Suprapubic skin (tissue), 3 donors: ENCODE data around the gene GSK3B.

Source experiments
- POLR2AphosphoS5 ChIP-seq, 3 donors: sonication (generic); formaldehyde crosslinking; IDR thresholded peaks; one replicate each; pipeline ENCODE4 v1.6.1; 2017; ENCODE audit warnings: antibody characterized with exemption in 3 of 3
- TF ChIP-seq, protein P1 (sequence below), 2 donors: fragments of 200-600 bp in 1 of 2; fragments of 450-650 bp in 1 of 2; sonication (generic) in 1 of 2; IDR thresholded peaks; one replicate each; pipeline ENCODE4 v1.5.1; 2016 to 2019; ENCODE audit warnings: antibody characterized with exemption in 2 of 2, mild to moderate bottlenecking in 1 of 2, moderate library complexity in 1 of 2

DNA sequence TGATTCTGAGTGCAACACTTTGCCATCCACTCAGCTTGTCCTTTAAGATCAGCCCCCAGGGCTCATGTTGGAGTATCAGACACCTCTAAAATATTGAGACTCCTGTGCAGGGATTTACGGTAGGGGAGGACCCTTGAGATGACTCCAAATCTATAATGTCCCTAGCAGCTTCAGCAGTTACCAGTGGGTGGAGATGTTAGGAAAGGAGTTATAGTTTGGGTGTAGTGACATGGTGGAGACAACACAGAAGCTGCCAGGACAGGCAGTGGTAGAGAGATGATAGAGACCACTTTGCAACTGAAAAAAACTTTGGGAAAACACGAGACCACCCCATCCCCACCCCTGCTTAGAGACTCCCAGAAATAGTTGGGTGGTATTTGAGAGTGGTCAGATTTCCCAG, 43.3 kb upstream of the GSK3B start:
- TF ChIP-seq, protein P1, sequence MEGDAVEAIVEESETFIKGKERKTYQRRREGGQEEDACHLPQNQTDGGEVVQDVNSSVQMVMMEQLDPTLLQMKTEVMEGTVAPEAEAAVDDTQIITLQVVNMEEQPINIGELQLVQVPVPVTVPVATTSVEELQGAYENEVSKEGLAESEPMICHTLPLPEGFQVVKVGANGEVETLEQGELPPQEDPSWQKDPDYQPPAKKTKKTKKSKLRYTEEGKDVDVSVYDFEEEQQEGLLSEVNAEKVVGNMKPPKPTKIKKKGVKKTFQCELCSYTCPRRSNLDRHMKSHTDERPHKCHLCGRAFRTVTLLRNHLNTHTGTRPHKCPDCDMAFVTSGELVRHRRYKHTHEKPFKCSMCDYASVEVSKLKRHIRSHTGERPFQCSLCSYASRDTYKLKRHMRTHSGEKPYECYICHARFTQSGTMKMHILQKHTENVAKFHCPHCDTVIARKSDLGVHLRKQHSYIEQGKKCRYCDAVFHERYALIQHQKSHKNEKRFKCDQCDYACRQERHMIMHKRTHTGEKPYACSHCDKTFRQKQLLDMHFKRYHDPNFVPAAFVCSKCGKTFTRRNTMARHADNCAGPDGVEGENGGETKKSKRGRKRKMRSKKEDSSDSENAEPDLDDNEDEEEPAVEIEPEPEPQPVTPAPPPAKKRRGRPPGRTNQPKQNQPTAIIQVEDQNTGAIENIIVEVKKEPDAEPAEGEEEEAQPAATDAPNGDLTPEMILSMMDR (IDR thresholded peaks at IDR 0.05), result no peak
- no peak for TF ChIP-seq POLR2AphosphoS5 (IDR thresholded peaks at IDR 0.05)
